K562 (cell line): ENCODE data around the gene ANKRD11. TPM values are rescaled to one million over a fixed set of nuclear protein-coding genes. Genes with fewer than 3 reads are reported as not detected.
"Not testable (repeated sequence)": the region's sequence is repeated elsewhere in the genome, so short reads cannot be mapped to it uniquely, and the experiment has no call there.

Experiments
- ATAC-seq: fragments of 200-7000 bp; cut with Tn5 transposase; 3 replicates; pipeline ENCODE4 v1.9.1; 2020; ENCODE audit warnings: moderate library complexity
- BruUV-seq: library from RNA; stranded (reverse); fragments of 400-500 nt; replicated peaks from 2 replicates; lab custom pipeline; 2021; lab: Mats Ljungman, UMichigan
- CTCF ChIA-PET: fragments of 300-600 bp; formaldehyde crosslinking; extraction: SDS; loops from one replicate; lab custom pipeline; 2021; ENCODE audit warnings: low intra/inter-chr PET ratio; lab: Yijun Ruan, JAX
- POLR2A ChIA-PET: fragments of 300-600, 350-650 bp; sonication (Branson Sonifier 250); formaldehyde crosslinking; extraction: SDS; loops from one replicate; lab custom pipeline; 2021; ENCODE audit warnings: antibody characterized with exemption, inconsistent platforms; lab: Yijun Ruan, JAX
- DNase-seq, 4 experiments: peaks; one replicate each; pipeline versions ENCODE4 v3.0.0 to v3.0.0-alpha.2; 2011 to 2018; ENCODE audit warnings: low spot score in 3 of 4, mixed read lengths in 3 of 4; ENCODE audit errors: extremely low read depth in 1 of 4
- FAIRE-seq: peaks from 2 replicates; lab custom pipeline; 2011; peaks lifted over from hg19 to GRCh38; lab: Jason Lieb, UNC
- H2AFZ ChIP-seq: 2 replicates; pipeline ENCODE4 v1.6.0; 2011; ENCODE audit warnings: low read depth, low read length, control low read depth, inconsistent platforms
- H3K27ac ChIP-seq: fragments of 200-600 bp; 3 replicates; pipeline ENCODE4 v1.8.0; 2011; ENCODE audit warnings: low read depth, mild to moderate bottlenecking, control low read depth, inconsistent platforms, low read length, moderate library complexity, mixed read lengths; ENCODE audit errors: extremely low read depth
- H3K27me3 ChIP-seq, 2 experiments: fragments of 300-600 bp in 1 of 2; 2 replicates in 1 of 2; 3 replicates in 1 of 2; pipeline versions ENCODE4 v1.6.0 to v1.8.0; 2011; ENCODE audit warnings: inconsistent platforms in 2 of 2, low read length in 2 of 2, mild to moderate bottlenecking in 1 of 2, mixed read lengths in 1 of 2, moderate library complexity in 1 of 2; ENCODE audit not compliant: control insufficient read depth in 2 of 2, insufficient read depth in 2 of 2
- H3K36me3 ChIP-seq: fragments of 300-600 bp; 3 replicates; pipeline ENCODE4 v1.8.0; 2011; ENCODE audit warnings: mild to moderate bottlenecking, low read length, inconsistent platforms; ENCODE audit not compliant: control insufficient read depth, insufficient read depth
- H3K4me1 ChIP-seq, 2 experiments: fragments of 200-600 bp in 1 of 2; replicated peaks in 1 of 2; 2 replicates in 1 of 2; 3 replicates in 1 of 2; pipeline versions ENCODE4 v1.5.1 to v1.8.0; 2011; ENCODE audit warnings: inconsistent platforms in 2 of 2, low read length in 2 of 2, mild to moderate bottlenecking in 1 of 2, mixed read lengths in 1 of 2, moderate library complexity in 1 of 2; ENCODE audit not compliant: control insufficient read depth in 2 of 2, insufficient read depth in 2 of 2
- H3K4me2 ChIP-seq: 2 replicates; pipeline ENCODE4 v1.6.1; 2011; ENCODE audit warnings: low read length, control low read depth, inconsistent platforms, mixed read lengths; ENCODE audit not compliant: insufficient read depth
- H3K4me3 ChIP-seq: fragments of 200-600 bp; sonication (generic), shearing (Covaris generic); 2 replicates; pipeline ENCODE4 v1.5.1; 2016; ENCODE audit warnings: control low read depth, inconsistent platforms
- H3K79me2 ChIP-seq: fragments of 200-600 bp; 3 replicates; pipeline ENCODE4 v1.8.0; 2011; ENCODE audit warnings: low read length, inconsistent platforms; ENCODE audit not compliant: control insufficient read depth, insufficient read depth
- H3K9ac ChIP-seq, 2 experiments: 2 replicates each; pipeline versions ENCODE4 v1.6.0 to v1.6.1; 2011; ENCODE audit warnings: low read depth in 2 of 2, low read length in 2 of 2, control low read depth in 1 of 2, inconsistent platforms in 1 of 2, mild to moderate bottlenecking in 1 of 2, mixed read lengths in 1 of 2; ENCODE audit not compliant: insufficient read depth in 1 of 2
- H3K9me1 ChIP-seq: one replicate; pipeline ENCODE4 v1.6.0; 2011; ENCODE audit warnings: inconsistent platforms, mild to moderate bottlenecking, low read length, moderate library complexity; ENCODE audit not compliant: control insufficient read depth, insufficient read depth
- H3K9me3 ChIP-seq: replicated peaks from 2 replicates; pipeline ENCODE4 v1.5.1; 2011; ENCODE audit warnings: low read depth, low read length, inconsistent platforms; ENCODE audit not compliant: control insufficient read depth, insufficient read depth
- H4K20me1 ChIP-seq: replicated peaks from 2 replicates; pipeline ENCODE4 v1.6.1; 2011; ENCODE audit warnings: low read length, inconsistent platforms, mixed read lengths; ENCODE audit not compliant: control insufficient read depth, insufficient read depth
- ARID1B ChIP-seq: fragments of 450-650 bp; IDR thresholded peaks from 2 replicates; pipeline ENCODE4 v1.6.1; 2016; ENCODE audit warnings: antibody characterized with exemption, mild to moderate bottlenecking, inconsistent platforms
- CBFA2T2 ChIP-seq: fragments of 450-650 bp; conservative IDR thresholded peaks from 2 replicates; pipeline ENCODE4 v1.6.1; 2017; ENCODE audit warnings: mild to moderate bottlenecking
- CBFA2T3 ChIP-seq: fragments of 450-650 bp; IDR thresholded peaks from 2 replicates; pipeline ENCODE4 v1.6.1; 2017
- CC2D1A ChIP-seq: fragments of 450-650 bp; IDR thresholded peaks from 2 replicates; pipeline ENCODE4 v1.6.1; 2017; ENCODE audit warnings: mild to moderate bottlenecking
- DPF2 ChIP-seq: fragments of 450-650 bp; IDR thresholded peaks from 2 replicates; pipeline ENCODE4 v1.6.1; 2016
- FOXK2 ChIP-seq, 2 experiments: fragments of 450-650 bp; IDR thresholded peaks in 1 of 2; conservative IDR thresholded peaks in 1 of 2; 2 replicates each; pipeline ENCODE4 v1.6.1; 2016; ENCODE audit warnings: low read depth in 2 of 2, mild to moderate bottlenecking in 1 of 2
- HDAC1 ChIP-seq, 2 experiments: fragments of 450-650 bp; IDR thresholded peaks; 2 replicates each; pipeline ENCODE4 v1.6.1; 2016 to 2017; ENCODE audit warnings: inconsistent platforms in 1 of 2, mild to moderate bottlenecking in 1 of 2, moderate library complexity in 1 of 2
- HDAC2 ChIP-seq: fragments of 450-650 bp; IDR thresholded peaks from 2 replicates; pipeline ENCODE4 v1.6.1; 2016; ENCODE audit warnings: mild to moderate bottlenecking
- KDM1A ChIP-seq, 2 experiments: fragments of 450-650 bp; IDR thresholded peaks; 2 replicates each; pipeline ENCODE4 v1.6.1; 2016; ENCODE audit warnings: mild to moderate bottlenecking in 2 of 2
- NCOR1 ChIP-seq: fragments of 450-650 bp; IDR thresholded peaks from 2 replicates; pipeline ENCODE4 v1.6.1; 2016; ENCODE audit warnings: mild to moderate bottlenecking, moderate library complexity
- SMARCE1 ChIP-seq: fragments of 450-650 bp; IDR thresholded peaks from 2 replicates; pipeline ENCODE4 v1.7.1; 2016; ENCODE audit warnings: mild to moderate bottlenecking
- TAL1 ChIP-seq: fragments of 450-650 bp; IDR thresholded peaks from 2 replicates; pipeline ENCODE4 v1.6.1; 2016; ENCODE audit warnings: mild to moderate bottlenecking
- TCF3 ChIP-seq: sonication (generic); formaldehyde crosslinking; IDR thresholded peaks from 2 replicates; pipeline ENCODE4 v1.4.0; 2020; ENCODE audit warnings: mild to moderate bottlenecking, missing genetic modification reagents
- WGBS: fragments of 100-300 bp; shearing (Covaris generic); methylation state at CpG from one replicate; pipeline ENCODE4 v1.1.6; 2016; ENCODE audit warnings: low coverage, mixed read lengths; ENCODE audit not compliant: insufficient coverage; ENCODE audit errors: missing lambda C conversion rate; 5-methylcytosine and 5-hydroxymethylcytosine counted together
- in situ Hi-C: fragments of 300-500 bp; cut with MboI; formaldehyde crosslinking; loops from 4 replicates; pipeline ENCODE4 v1.15.0; 2018; ENCODE audit warnings: inconsistent platforms, mixed read lengths
- intact Hi-C: fragments of 100-400 bp; cut with micrococcal nuclease; formaldehyde crosslinking; loops from 2 replicates; pipeline ENCODE4 v1.14.2; 2022
- polyA plus RNA-seq, 8 experiments: library from polyadenylated mRNA; depleted of rRNA in 4 of 8; stranded (reverse) in 5 of 8; unstranded in 3 of 8; fragments of >200 nt; fragmentation: Nextera tagmentation in 2 of 8; fragmentation: Illumina TruSeq in 1 of 8; extraction: Ambion mirVana in 2 of 8; extraction: Trizol in 1 of 8; gene quantifications; 2 replicates each; pipeline versions ENCODE4 v1.2.1 to v1.2.3, GENCODE V29; 2011 to 2014; ENCODE audit warnings: inconsistent platforms in 1 of 8, missing spikeins in 1 of 8
- total RNA-seq, 7 experiments: library from RNA; depleted of rRNA in 6 of 7; stranded (reverse); fragments of >200 nt in 6 of 7; fragmentation: Illumina TruSeq in 2 of 7; extraction: Trizol in 2 of 7; gene quantifications; 2 replicates each; pipeline versions ENCODE4 v1.2.1 to v1.2.3, GENCODE V29; 2011 to 2021; ENCODE audit warnings: low replicate concordance in 1 of 7
- TF ChIP-seq, protein P1 (sequence below): fragments of 450-650 bp; IDR thresholded peaks from 2 replicates; pipeline ENCODE4 v1.6.1; 2016; ENCODE audit warnings: borderline replicate concordance
- TF ChIP-seq, protein P2 (sequence below): sonication (generic); IDR thresholded peaks from 2 replicates; pipeline ENCODE4 v1.6.1; 2016
- TF ChIP-seq, protein P3 (sequence below), 2 experiments: fragments of 450-650 bp; conservative IDR thresholded peaks; 2 replicates each; pipeline ENCODE4 v1.6.1; 2017; ENCODE audit warnings: mild to moderate bottlenecking in 2 of 2, moderate library complexity in 2 of 2
- TF ChIP-seq, protein P4 (sequence below): sonication (generic); formaldehyde crosslinking; IDR thresholded peaks from 2 replicates; pipeline ENCODE4 v1.9.0; 2022; ENCODE audit warnings: mild to moderate bottlenecking, missing genetic modification reagents

Gene ANKRD11
- total and polyA plus RNA-seq, 9 of the 15 experiments (the other 6 are each of a cell fraction or from before 2014, with no cell fraction given): 4.7 to 126 (median 31.7) TPM

DNA sequence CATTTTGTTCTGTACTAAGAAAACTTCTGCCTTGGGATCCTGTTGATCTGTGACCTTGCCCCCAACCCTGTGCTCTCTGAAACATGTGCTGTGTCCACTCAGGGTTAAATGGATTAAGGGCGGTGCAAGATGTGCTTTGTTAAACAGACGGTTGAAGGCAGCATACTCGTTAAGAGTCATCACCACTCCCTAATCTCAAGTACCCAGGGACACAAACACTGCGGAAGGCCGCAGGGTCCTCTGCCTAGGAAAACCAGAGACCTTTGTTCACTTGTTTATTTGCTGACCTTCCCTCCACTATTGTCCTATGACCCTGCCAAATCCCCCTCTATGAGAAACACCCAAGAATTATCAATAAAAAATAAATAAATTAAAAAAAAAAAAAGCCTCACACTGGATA, 27.0 kb downstream of the ANKRD11 start:
- FAIRE-seq: peak; percentile 23
- H4K20me1 ChIP-seq: peaks cover 57% of the 10 kb centered on the region
- H3K4me1 ChIP-seq: peaks cover 11 to 31% of the 10 kb centered on the region in 2 experiments; a peak in 4 of 5 replicates
- H3K79me2 ChIP-seq: peaks cover 92% of the 10 kb centered on the region
- TSS peak; percentile 34 for BruUV-seq
- H2AFZ ChIP-seq, in situ Hi-C loops, H3K27me3 ChIP-seq, H3K4me3 ChIP-seq, CTCF ChIA-PET, H3K4me2 ChIP-seq, H3K9me3 ChIP-seq, POLR2A ChIA-PET, ATAC-seq, intact Hi-C loops, DNase-seq: not testable (repeated sequence)
- 0 out of 4 replicates have a peak overlapping the region, but pooled peaks of 1 of the 2 experiments have one; percentile 35 for H3K9ac ChIP-seq
- peak overlapping the region; percentile 76; the same call in 2 of the 3 replicates for H3K27ac ChIP-seq
- peaks cover 10% of the 10 kb centered on the region for H3K9me1 ChIP-seq
- WGBS: 0% methylated on average over 1 of the region's 5 CpGs
- TF ChIP-seq ARID1B (peak; percentile 62), KDM1A (IDR thresholded peaks at IDR 0.05) (0 out of 4 replicates have a peak, but pooled peaks of 1 of the 2 experiments have one; percentile 19), HDAC1 (IDR thresholded peaks at IDR 0.05) (peak in 1 of 2 experiments; percentile 65; a peak in 1 of 4 replicates), TAL1 (peak; percentile 42; the same call in 1 of the 2 replicates), TCF3 (CRISPR knock-in tag) (peak; percentile 45), NCOR1 (peak; percentile 66; the same call in 1 of the 2 replicates), FOXK2 (conservative IDR thresholded peaks at IDR 0.05 in 1 of 2, IDR thresholded peaks at IDR 0.05 in 1 of 2; ENCODE audit: low read depth in 2 of 2) (peak in 1 of 2 experiments; percentile 55; a peak in 1 of 4 replicates), CBFA2T3 (peak; percentile 80), HDAC2 (0 out of 2 replicates have a peak, but pooled peaks have one; percentile 45), CC2D1A (peak; percentile 20; the same call in 1 of the 2 replicates), SMARCE1 (peak; percentile 48; the same call in 1 of the 2 replicates), DPF2 (peak; percentile 45), CBFA2T2 (peak; percentile 68)
- TF ChIP-seq, protein P1, sequence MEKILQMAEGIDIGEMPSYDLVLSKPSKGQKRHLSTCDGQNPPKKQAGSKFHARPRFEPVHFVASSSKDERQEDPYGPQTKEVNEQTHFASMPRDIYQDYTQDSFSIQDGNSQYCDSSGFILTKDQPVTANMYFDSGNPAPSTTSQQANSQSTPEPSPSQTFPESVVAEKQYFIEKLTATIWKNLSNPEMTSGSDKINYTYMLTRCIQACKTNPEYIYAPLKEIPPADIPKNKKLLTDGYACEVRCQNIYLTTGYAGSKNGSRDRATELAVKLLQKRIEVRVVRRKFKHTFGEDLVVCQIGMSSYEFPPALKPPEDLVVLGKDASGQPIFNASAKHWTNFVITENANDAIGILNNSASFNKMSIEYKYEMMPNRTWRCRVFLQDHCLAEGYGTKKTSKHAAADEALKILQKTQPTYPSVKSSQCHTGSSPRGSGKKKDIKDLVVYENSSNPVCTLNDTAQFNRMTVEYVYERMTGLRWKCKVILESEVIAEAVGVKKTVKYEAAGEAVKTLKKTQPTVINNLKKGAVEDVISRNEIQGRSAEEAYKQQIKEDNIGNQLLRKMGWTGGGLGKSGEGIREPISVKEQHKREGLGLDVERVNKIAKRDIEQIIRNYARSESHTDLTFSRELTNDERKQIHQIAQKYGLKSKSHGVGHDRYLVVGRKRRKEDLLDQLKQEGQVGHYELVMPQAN: peak; percentile 48; the same call in 1 of the 2 replicates
- TF ChIP-seq, protein P2, sequence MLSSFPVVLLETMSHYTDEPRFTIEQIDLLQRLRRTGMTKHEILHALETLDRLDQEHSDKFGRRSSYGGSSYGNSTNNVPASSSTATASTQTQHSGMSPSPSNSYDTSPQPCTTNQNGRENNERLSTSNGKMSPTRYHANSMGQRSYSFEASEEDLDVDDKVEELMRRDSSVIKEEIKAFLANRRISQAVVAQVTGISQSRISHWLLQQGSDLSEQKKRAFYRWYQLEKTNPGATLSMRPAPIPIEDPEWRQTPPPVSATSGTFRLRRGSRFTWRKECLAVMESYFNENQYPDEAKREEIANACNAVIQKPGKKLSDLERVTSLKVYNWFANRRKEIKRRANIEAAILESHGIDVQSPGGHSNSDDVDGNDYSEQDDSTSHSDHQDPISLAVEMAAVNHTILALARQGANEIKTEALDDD: peak; percentile 57; the same call in 1 of the 2 replicates
- TF ChIP-seq, protein P3, sequence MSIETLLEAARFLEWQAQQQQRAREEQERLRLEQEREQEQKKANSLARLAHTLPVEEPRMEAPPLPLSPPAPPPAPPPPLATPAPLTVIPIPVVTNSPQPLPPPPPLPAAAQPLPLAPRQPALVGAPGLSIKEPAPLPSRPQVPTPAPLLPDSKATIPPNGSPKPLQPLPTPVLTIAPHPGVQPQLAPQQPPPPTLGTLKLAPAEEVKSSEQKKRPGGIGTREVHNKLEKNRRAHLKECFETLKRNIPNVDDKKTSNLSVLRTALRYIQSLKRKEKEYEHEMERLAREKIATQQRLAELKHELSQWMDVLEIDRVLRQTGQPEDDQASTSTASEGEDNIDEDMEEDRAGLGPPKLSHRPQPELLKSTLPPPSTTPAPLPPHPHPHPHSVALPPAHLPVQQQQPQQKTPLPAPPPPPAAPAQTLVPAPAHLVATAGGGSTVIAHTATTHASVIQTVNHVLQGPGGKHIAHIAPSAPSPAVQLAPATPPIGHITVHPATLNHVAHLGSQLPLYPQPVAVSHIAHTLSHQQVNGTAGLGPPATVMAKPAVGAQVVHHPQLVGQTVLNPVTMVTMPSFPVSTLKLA (conservative IDR thresholded peaks at IDR 0.05): peak; percentile 64 to 77
- TF ChIP-seq, protein P4, sequence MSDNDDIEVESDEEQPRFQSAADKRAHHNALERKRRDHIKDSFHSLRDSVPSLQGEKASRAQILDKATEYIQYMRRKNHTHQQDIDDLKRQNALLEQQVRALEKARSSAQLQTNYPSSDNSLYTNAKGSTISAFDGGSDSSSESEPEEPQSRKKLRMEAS (CRISPR knock-in tag): 0 out of 2 replicates have a peak, but pooled peaks have one; percentile 29
- H3K36me3 ChIP-seq: peaks cover 22% of the 10 kb centered on the region
